Kidney capillary endothelial cell (primary cell): ENCODE data around the gene FNDC3B.

Experiments
- DNase-seq: peaks from one replicate; pipeline ENCODE4 v3.0.0-alpha.2; 2018; ENCODE audit warnings: low spot score

FNDC3B gene

DNA sequence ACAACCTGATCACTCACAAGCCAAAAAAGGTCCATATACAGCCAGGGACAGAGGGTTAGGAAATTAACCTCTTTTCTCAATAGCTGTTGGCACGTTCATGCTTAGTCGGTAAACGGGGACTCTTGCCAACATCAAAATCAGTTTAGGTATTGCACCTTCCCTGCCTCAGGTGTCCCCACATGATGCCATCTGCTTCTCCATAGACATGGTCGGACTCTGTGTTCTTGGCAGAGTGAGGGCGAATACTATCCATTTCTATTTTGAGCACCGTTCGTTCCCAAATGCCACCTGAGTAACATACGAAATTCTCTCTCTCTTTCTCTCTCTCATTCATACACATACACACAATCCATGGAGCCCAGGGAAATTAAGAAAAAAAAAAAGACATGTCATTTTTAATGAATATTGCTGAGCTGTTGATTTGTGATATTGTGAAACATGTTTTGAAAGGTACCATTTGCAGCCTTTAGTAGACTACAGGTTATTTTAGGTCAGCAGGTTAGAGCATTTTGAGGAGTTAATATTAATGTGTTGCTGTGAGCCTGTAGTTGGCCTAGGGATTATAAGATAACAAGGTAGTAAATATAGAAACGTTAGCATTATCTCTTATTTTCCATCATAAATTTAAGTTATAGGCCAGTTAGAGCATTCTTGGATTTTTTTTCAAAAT is 330.3 kb downstream of the FNDC3B start:
- DNase-seq, result no peak

DNA sequence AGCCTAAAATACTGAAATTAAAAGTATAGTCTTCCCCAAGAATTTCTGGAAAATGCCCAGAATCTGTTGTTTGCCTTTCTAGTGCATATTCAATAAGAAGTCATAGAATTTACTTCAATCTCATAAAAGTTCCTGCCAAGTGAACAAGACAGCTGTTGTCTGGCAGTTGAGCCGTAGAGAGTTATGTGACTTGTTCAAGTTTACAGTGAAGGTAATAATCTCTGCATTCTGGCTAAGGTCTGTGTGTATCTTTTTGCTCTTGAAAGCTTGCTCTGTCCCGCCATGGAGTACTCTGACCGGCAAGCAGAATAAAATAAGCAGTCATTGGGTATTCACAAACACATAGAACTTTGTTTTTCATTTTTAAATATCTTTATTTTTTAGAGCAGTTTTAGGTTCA is 331.0 kb downstream of the FNDC3B start:
- DNase-seq, result no peak

DNA sequence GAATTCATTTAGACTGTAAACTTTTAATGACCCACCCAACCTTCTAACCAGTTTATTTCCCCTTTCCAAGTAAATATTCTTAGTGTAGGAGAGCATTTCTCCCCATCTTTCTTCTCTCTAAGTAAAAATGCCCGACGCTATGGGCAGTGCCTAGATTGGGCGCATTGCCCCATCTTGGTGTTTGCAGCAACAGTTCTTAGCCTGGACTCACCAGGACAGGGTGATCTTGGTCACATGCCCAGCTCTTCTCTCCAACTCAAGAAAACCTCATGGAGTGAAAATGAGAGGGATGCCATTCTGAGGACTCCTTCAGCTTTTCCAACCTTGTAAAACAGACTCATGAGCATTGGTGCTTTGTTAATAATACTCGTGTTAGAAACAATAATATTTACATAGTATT is 332.2 kb downstream of the FNDC3B start:
- DNase-seq, result no peak

DNA sequence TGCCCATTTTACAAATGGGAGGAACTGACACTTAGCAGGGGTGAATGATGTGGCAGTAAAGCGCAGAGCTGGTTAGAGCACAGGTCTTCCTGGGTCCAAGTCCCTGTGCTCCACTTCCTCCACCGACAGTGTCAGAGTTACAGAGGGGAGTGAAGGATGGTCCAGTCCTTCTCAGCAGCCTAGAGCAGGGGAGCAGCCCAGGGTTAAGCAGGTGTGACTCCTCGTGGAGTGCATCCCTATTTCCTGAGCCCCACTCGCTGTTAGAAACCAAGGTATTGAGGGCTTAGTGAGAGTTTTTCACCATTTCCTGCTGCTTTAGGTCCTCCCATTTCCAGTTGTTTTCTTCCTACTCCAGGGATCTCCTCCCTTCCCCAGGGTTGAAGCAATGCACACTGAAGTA is 333.5 kb downstream of the FNDC3B start:
- DNase-seq, result no peak

DNA sequence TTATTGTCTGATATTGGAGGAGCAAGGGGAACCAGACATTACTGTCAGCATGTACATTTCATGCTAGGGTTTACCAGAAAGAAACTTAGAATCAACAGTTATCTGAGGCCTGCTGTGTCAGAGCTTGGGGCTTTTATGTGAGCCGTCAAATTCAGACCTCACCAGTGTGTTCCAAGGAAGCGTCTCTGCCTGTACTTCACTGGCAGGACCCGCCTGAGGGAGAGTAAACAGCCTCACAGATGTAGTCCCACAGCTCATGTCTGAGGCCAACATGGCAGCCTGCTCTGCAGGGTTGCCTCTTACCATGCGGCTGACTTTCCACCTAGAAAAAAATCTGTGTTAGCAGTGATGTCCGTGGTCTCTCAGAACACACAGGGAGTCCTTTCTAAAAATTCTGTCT is 334.5 kb downstream of the FNDC3B start:
- no peak for DNase-seq

DNA sequence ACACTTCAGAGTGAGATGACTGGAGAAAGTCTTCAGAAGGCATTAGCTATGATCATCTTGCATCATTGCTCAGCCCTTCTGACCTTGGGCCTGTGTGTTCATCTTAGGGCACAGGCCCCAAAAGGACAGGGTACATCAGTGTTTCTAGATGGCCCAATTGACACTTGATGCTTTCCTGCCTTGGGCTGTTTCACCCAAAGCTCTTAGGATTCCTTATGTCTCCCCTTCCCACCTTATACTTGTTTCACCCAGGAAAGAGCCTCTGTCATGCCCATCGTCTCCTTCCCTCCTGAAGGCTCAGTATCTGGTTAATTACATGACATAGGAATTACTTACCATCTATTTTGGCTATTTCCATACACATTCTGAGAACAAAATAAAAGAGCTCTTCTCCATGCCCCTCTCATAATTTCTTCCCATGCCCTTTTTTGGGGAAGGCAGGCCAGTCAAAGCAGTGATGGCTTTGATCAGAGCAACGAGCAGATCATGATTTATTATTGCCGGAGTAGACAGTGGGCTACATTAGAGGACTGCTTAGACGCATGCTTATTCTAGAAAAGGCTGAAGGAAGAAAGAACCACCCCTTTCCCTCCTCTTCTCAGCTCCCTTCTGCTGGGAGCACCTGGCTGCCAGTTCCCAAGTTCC is 335.9 kb downstream of the FNDC3B start:
- DNase-seq, result no peak

DNA sequence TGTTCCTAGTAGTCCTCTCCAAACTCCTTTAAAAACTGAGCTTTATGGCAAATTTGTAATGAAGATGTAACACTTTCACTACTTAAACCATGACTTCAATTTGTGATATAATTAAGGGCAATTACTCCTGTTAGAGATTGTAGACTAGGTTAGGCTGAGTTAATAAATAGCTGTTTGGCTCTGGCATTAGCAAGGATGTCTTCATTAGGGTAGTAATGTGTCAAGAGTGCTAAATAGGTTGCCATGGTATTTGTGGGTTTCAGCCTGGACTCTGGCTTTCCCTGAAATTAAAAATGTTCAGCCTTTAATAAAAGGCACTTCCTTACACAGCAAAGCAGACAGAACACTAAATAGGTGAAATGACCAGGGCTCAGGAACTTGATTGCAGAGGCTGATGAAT is 337.0 kb downstream of the FNDC3B start:
- no peak for DNase-seq

DNA sequence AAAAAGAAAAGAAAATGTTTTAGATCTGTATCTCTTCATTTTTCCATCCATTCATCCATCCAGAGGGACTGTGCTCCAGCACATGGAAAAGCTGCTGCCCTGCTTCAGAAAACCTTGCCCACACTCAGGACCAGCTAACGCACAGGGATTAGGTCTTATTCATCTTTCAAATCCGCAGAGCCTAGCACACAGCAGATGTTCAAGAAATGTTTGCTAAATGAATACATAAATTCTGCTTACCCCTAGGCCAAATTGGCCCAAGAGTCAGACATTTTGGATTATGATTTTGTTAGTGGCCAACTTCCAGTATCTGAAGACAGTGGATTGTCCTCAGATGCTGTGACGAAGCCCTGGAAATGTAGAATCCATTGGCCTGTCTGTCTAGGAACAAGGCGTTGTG is 337.5 kb downstream of the FNDC3B start:
- DNase-seq, result no peak

DNA sequence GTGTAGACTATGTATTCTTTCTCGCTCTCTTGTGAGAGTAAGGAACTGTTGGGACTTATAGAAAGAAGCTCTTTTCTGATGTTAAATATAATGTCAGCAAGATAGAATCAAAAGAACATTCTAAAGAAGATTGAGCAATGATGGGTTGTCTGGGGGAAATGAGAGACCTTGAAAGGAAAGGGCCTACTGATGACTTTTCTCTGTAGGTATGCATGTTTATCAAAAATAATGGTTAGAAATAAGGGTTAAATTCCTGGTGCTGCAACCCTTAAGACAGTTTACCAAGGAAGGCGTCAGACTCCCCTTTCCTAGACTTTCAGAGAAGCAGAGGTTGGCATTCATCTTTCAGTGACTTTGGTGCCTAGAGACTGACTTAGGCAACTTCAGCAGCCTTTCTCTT is 339.1 kb downstream of the FNDC3B start:
- DNase-seq, result no peak

DNA sequence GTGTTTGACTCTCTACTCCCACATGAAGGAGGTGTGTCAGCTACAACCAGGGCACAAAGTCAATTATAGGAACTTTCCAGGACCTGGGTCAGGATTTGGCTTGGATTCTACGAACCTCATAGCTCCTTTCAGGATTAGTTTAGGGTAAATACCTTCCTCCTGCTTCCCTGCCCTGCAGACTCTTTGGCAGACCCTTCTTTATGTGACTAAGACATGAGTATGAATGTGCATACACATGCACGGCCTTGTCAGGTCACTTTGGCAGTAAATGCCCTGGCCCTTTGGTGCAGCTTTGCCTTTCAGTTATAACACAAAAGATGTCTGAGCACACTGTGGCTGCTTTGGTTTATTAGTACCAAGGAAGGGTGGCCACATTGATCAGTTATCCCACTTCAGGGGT is 340.0 kb downstream of the FNDC3B start:
- DNase-seq, result no peak

DNA sequence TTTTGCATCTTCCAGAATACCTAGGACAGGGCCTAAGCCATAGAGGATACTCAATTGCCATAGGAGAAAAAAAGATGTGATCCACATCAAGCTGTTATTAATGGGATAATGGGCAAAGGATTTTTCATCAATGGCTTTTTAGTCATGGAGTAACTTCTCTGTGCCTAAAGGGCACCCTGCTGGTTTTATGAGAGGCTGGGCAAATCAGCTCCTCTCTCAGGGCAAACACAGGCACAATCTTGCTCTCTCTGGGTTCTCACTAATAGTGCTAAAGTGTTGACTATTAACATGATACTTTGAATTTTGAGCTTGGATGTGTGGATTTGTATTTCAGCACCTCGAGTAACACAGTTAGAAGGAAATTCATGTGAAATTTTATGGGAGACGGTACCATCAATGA is 341.3 kb downstream of the FNDC3B start:
- DNase-seq, result no peak

DNA sequence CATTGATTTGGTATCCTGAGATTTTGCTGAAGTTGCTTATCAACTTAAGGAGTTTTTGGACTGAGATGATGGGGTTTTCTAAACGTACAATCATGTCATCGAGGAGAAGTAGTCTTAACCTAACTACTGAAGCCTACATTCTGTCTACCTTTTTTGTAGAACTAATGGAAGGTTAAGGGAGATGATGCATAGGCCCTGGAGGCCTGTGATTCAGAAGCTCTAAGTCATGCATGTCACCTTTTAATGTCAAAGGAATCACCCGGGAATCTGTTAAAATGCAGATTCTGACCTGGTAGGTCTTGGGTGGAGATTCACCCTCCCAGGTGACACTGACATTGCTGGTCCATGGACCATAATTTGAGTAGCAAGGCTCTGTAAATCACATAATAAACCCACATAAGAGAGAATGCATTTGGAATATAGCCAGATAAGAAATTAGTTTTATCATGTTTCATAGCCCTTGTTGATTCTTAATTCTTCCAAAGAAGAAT is 344.0 kb downstream of the FNDC3B start:
- DNase-seq, result no peak

DNA sequence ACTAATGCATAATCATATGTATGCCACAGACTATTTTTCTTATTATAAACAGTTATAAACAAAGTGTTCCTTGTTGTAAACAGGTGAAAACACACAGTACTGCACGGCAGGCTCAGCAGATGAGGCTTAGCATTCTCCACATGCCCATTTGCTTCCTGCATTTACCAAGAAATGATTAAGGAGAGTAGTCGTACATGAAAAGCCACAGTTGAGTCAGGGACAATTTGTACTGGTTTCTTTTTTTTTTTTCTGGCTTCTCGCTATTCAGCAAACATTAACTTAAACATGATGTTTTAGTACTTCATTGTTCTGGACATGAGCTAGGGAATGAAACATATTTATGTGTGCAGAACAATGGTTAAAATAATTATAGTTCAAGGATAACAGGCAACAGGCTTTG is 345.5 kb downstream of the FNDC3B start:
- no peak for DNase-seq

DNA sequence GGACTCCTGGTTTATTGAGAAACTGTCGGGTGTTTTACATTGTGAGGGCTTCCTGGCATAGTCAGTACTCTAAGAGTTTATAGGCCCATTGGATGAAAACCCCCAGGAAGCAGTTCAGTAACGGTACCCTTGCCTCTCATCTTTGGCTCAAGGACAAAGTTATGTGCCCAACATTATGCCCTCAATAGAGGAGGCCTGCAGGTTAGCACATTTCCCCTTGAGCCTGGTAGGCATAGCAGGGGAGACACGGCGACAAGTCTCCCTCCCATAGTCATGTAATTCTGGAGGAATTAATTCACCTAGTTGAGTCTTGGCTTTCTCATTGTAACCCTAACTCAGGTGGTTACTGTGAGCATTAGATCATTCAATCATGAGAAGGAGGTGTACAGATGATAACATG is 348.4 kb downstream of the FNDC3B start:
- DNase-seq, result no peak

DNA sequence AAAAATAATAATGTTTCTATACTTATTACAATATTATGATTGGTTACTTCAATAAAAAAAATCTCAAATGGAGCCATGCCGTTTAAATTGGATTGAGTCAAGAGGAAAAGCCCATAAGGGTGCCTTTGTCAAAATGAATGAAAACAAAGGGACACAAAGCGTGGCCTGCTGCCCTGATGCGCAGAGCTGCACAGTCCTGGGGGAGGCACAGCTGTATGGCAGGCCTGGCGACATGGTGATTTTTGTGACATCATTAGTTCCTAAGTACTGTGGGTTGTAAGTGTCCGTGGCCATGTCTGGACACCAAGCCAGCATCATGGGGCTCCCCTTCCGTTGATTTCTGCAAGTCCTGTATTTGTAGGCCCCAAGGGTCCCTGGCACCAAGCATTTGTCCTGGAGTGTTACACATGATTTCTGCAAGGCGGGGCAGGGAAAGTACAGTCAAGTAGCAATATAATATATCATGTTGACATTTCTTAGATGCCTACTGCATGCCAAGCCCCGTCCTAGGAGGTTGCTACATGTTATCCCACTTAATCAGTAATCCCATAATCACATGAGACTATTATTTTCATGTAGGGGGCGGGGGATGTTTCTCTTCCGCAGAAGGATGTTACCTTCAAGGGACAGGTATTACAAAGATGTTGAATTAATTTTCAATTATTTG is 349.2 kb downstream of the FNDC3B start:
- DNase-seq, result no peak

DNA sequence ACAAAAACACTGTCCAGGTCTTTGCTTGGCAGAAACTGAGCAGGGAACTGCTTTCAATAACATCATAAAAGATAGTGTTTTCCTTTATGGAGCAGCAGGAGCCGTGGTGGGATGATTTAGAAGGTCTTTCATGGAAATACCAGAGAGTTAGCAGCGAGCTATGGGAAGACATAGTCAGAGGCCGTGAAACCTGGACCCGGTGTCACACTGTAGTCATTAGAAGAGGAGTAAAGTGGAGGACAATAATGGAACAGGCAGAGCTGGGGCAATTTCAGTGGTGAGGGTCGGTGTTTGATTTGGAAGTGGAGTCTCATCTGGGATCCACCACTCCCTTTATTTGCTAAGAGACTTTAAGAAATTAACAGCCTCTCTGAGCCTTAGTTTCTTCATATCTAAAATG is 351.4 kb downstream of the FNDC3B start:
- no peak for DNase-seq

DNA sequence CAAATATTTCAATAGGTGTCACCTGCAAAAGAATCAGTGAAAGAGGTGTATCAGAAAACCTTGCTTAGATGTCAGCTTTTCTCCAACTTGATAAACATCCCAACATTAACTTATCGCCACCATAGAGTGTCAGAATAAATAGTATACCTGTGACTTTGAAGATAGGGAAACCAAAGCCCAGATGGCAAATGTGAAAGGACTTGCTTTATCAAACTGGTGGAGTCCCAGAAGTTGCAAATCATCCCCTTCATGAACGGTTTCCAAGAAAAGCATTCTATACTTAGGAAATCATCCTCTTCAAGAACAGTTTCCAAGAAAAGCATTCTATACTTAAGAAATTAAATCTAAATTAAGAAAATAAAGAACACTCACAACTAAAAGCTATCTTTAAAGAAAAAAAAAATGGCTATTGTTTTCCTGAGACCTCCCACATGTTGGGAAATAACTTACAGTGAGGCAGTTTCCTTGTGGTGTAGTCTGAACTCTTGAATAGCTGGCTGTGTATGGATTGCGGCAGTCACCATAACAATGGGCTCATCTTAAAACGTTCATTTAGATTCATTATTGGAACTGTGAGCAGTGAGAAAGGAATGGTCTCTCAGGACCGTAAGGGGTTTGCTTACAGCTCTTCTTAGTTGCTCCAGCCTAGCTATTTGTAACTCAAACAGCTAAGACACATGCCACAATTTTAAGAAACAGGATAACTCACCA is 352.4 kb downstream of the FNDC3B start:
- DNase-seq, result no peak

DNA sequence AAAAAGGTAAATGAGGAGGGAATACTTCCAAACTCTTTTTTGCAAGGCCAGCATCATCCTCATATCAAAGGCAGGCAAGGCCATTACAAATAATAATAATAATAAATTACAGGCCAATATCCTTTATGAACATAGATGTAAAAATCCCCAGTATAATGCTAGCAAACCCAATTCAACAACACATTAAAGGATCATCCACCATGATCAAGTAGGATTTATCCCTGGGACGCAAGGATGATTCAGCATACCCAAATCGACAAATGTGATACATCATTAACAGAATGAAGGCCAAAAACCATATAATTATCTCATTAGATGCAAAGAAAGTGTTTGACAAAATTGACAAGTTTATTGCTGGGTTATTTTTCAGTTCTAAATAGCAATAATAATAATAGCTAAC is 355.3 kb downstream of the FNDC3B start:
- DNase-seq, result no peak

DNA sequence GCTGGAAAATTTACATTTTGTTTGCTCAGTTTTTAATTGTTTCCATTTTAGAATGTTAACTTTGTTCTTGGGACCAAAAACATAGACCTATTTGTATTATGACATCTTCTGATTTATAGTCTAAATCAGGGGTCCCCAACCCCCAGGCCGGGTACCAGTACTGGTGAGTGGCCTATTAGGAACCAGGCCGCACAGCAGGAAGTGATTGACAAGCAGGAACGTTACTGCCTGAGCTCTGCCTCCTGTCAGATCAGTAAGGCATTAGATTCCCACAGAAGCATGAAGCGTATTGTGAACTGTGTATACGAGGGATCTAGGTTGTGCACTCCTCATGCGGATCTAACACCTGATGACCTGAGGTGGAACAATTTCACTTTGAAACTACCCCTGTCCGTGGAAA is 357.0 kb downstream of the FNDC3B start:
- DNase-seq, result no peak

DNA sequence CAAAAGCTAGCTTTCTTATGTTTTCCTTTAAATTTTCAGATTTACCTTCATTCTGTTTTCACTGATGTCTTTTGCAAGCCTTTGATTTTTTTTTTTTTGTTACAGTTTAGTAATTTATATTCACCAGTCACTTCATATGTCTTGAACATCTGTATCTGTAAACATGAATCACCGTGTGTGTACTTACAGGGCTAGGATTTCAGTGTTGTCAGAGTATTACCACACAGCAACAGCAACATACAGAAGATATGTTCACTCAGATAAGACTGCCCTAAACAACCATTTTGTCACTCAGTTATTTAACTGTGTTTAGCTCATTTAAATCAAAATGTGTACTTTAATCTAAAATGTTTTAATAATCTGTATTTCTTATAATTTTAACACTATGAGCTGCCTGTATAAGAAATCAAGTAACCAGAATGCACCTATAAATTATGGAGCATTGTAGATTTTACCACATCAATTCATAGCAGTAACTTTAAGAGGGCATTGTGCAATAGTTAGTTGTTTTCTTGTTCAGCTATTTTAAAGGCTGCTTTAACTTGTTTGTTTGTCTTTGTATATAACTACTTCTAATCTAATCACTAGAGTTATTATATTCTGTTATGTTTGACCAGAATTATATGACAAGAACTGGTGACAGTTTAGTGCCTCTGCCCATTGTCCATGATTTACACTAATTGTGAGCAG is 358.5 kb downstream of the FNDC3B start:
- DNase-seq, result no peak

DNA sequence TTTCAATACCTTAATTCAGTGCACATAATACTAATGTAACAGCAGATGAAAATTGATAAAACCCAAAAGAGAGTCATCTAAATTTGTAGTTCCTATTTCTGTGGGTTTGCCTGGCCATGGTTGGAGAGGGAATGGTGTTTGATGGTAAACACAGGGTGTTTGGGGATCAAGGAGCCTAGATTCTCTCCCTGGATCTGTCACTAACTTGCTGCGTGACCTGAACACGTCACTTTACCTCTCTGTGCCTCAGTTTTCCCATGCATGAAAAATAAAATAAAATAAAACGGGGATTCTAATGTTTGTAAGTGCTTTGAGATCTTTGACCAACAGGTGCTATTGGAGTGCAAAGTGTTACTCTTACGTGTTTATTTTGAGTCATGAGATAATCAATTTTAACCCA is 359.1 kb downstream of the FNDC3B start:
- DNase-seq, result no peak

DNA sequence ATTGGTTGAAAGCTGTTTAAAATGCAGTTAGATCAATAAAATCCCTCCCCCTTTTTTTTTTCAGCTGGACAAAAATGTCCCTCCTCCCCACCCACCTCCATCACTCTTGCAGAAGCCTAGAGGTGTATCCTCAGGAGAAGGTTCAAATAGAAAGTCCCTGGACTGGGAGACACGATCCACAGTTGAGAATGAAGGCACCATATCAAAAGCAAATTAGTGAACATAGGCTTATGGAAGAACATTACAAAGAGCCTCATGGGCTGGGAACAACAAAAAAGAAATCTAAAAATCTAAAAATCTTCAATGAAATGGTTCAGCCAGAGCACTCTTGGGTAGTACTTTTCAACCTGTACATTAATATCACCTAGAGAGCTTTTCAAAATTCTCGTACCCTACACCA is 362.7 kb downstream of the FNDC3B start:
- no peak for DNase-seq
